ENCODE results near the gene AAK1. TPM values are rescaled to one million over a fixed set of nuclear protein-coding genes. Genes with fewer than 3 reads are reported as not detected.
"Not testable (repeated sequence)": the region's sequence is repeated elsewhere in the genome, so short reads cannot be mapped to it uniquely, and the experiment has no call there.

The AAK1 gene
- total RNA-seq, 1 donor from 2014 or later: 45.5 TPM

GRCh38 chr2:69624131-69624530 lies 19.4 kb downstream of the AAK1 start:
- no peak overlapping the region for H3K27ac Mint-ChIP-seq
- no peaks in the 10 kb centered on the region for H3K9me3 Mint-ChIP-seq
- no peak for DNase-seq (ENCODE audit: extremely low spot score, unreplicated experiment)
- no peaks in the 10 kb centered on the region for H3K4me1 Mint-ChIP-seq (ENCODE audit: unreplicated experiment)
- no peak overlapping the region for H3K4me3 Mint-ChIP-seq
- no peaks in the 10 kb centered on the region for H3K36me3 Mint-ChIP-seq
- TF ChIP-seq CTCF (conservative IDR thresholded peaks at IDR 0.05): no peak
- no peaks in the 10 kb centered on the region for H3K27me3 Mint-ChIP-seq

GRCh38 chr2:69623236-69623635 lies 20.3 kb downstream of the AAK1 start:
- no peaks in the 10 kb centered on the region for H3K4me1 Mint-ChIP-seq (ENCODE audit: unreplicated experiment)
- no peaks in the 10 kb centered on the region for H3K36me3 Mint-ChIP-seq
- H3K27ac Mint-ChIP-seq: no peak overlapping the region
- no peak for TF ChIP-seq CTCF (conservative IDR thresholded peaks at IDR 0.05)
- H3K9me3 Mint-ChIP-seq: no peaks in the 10 kb centered on the region
- DNase-seq (ENCODE audit: extremely low spot score, unreplicated experiment): no peak
- no peaks in the 10 kb centered on the region for H3K27me3 Mint-ChIP-seq
- H3K4me3 Mint-ChIP-seq: no peak overlapping the region

- DNase-seq (ENCODE audit: extremely low spot score, unreplicated experiment); H3K4me3 Mint-ChIP-seq; H3K9me3 Mint-ChIP-seq: not testable (repeated sequence)
Measured at GRCh38 chr2:69622805-69623204, 20.7 kb downstream of the AAK1 start.

GRCh38 chr2:69622017-69622540 lies 21.5 kb downstream of the AAK1 start:
- H3K4me1 Mint-ChIP-seq (ENCODE audit: unreplicated experiment); H3K36me3 Mint-ChIP-seq; DNase-seq (ENCODE audit: extremely low spot score, unreplicated experiment); H3K27me3 Mint-ChIP-seq; H3K9me3 Mint-ChIP-seq; H3K4me3 Mint-ChIP-seq; H3K27ac Mint-ChIP-seq: not testable (repeated sequence)

More at GRCh38 chr2:69622805-69623204, 20.7 kb downstream of the AAK1 start:
- not testable (repeated sequence) for H3K27ac Mint-ChIP-seq; H3K4me1 Mint-ChIP-seq (ENCODE audit: unreplicated experiment); H3K36me3 Mint-ChIP-seq; H3K27me3 Mint-ChIP-seq

GRCh38 chr2:69621440-69621839 lies 22.1 kb downstream of the AAK1 start:
- Mint-ChIP-seq H3K9me3 (no peaks in the 10 kb centered on the region), H3K27ac (no peak overlapping the region), H3K4me3 (no peak overlapping the region), H3K27me3 (no peaks in the 10 kb centered on the region), H3K36me3 (no peaks in the 10 kb centered on the region), H3K4me1 (ENCODE audit: unreplicated experiment) (peaks cover 4% of the 10 kb centered on the region)
- TF ChIP-seq CTCF (conservative IDR thresholded peaks at IDR 0.05): no peak
- no peak for DNase-seq (ENCODE audit: extremely low spot score, unreplicated experiment)

- no peak for TF ChIP-seq CTCF (conservative IDR thresholded peaks at IDR 0.05)
- H3K4me1 Mint-ChIP-seq (ENCODE audit: unreplicated experiment): peaks cover 4% of the 10 kb centered on the region
- H3K36me3 Mint-ChIP-seq: no peaks in the 10 kb centered on the region
- no peaks in the 10 kb centered on the region for H3K27me3 Mint-ChIP-seq
- H3K27ac Mint-ChIP-seq: no peak overlapping the region
- H3K4me3 Mint-ChIP-seq: no peak overlapping the region
- H3K9me3 Mint-ChIP-seq: no peaks in the 10 kb centered on the region
- DNase-seq (ENCODE audit: extremely low spot score, unreplicated experiment): no peak
Measured at GRCh38 chr2:69620870-69621269, 22.7 kb downstream of the AAK1 start.

- TF ChIP-seq CTCF (conservative IDR thresholded peaks at IDR 0.05): no peak
- Mint-ChIP-seq H3K27ac (no peak overlapping the region), H3K9me3 (peaks cover under 1% of the 10 kb centered on the region), H3K4me1 (ENCODE audit: unreplicated experiment) (peaks cover 12% of the 10 kb centered on the region), H3K27me3 (no peaks in the 10 kb centered on the region), H3K36me3 (no peaks in the 10 kb centered on the region), H3K4me3 (no peak overlapping the region)
- DNase-seq (ENCODE audit: extremely low spot score, unreplicated experiment): no peak
Measured at GRCh38 chr2:69619725-69620124, 23.8 kb downstream of the AAK1 start.
